Measurements from ENCODE around the gene OR10H1. TPM values are rescaled to one million over a fixed set of nuclear protein-coding genes. Genes with fewer than 3 reads are reported as not detected.

The OR10H1 gene
- total and polyA plus RNA-seq, 9 of the 15 experiments (the other 6 are each of a cell fraction or from before 2014, with no cell fraction given), result not detected

DNA sequence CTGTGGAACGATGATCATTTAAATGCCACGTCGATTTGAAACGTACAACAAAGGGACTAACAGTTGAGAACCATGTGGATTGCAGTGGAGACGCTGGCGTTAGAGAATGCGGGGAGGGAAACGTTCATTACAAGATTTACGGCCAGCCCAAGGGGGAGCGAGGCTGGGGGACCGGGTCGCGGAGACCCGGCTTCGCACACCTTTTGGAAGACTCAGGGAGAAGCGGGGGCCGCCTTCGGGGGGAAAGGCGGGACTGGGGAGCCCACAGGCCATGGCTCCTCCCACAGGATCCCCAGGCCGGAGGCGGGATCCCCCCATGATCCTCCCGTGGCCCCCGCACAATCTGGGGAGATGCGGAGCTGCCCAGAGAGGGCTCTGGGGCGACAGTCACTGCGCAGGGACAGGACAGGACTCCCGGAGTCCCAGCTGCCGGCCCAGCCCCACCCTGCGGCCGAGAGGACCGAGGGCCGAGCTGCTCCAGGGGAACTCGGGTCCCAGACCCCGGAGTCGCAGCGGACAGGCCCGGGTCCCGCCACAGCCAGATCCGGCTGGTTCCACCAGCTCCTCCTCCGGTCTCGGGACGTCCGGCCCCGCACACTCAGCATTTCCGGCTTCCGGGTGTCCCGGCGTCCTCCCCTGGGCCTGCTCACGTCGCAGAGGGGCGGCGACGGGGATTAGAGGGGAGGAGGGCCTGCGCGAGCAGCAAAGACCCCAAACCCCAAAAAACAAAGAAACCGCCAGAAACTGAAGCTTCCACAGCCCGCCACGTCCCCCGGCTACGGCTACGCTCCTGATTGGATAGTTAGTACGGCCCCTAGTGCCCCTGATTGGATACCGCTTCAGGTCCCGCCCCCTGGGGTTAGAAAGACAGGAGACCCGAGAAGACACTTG lies 21.1 kb upstream of the OR10H1 start (continued):
- TF ChIP-seq, protein P1, sequence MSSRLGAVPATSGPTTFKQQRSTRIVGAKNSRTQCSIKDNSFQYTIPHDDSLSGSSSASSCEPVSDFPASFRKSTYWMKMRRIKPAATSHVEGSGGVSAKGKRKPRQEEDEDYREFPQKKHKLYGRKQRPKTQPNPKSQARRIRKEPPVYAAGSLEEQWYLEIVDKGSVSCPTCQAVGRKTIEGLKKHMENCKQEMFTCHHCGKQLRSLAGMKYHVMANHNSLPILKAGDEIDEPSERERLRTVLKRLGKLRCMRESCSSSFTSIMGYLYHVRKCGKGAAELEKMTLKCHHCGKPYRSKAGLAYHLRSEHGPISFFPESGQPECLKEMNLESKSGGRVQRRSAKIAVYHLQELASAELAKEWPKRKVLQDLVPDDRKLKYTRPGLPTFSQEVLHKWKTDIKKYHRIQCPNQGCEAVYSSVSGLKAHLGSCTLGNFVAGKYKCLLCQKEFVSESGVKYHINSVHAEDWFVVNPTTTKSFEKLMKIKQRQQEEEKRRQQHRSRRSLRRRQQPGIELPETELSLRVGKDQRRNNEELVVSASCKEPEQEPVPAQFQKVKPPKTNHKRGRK (tag; IDR thresholded peaks at IDR 0.05), result no peak
- TF ChIP-seq ZNF780A (CRISPR knock-in tag; IDR thresholded peaks at IDR 0.05) (peak; percentile 88; the same call in 1 of the 2 replicates), DIDO1 (tag; IDR thresholded peaks at IDR 0.05; ENCODE audit: low read depth) (no peak), CHD4 (IDR thresholded peaks at IDR 0.05; ENCODE audit: insufficient read depth, insufficient replicate concordance, low read depth, low read length, poor library complexity, severe bottlenecking) (no peak), DMBX1 (CRISPR knock-in tag; IDR thresholded peaks at IDR 0.05; ENCODE audit: borderline replicate concordance) (no peak), HOXB6 (CRISPR knock-in tag; IDR thresholded peaks at IDR 0.05; ENCODE audit: borderline replicate concordance) (no peak), ZNF143 (CRISPR knock-in tag; IDR thresholded peaks at IDR 0.05) (no peak), IRF2 (CRISPR knock-in tag; IDR thresholded peaks at IDR 0.05) (no peak), RB1 (IDR thresholded peaks at IDR 0.05; ENCODE audit: low read depth) (no peak; the same call in none of the 2 replicates), NFIC (IDR thresholded peaks at IDR 0.05) (peak; percentile 22; the same call in 1 of the 2 replicates), CBX1 (IDR thresholded peaks at IDR 0.05; ENCODE audit: low read depth) (peak; percentile 96), ZEB2 (IDR thresholded peaks at IDR 0.05) (peak; percentile 61), ARNT (IDR thresholded peaks at IDR 0.05) (no peak), SIRT6 (IDR thresholded peaks at IDR 0.05; ENCODE audit: low read depth, low read length) (no peak), RFX5 (IDR thresholded peaks at IDR 0.05; ENCODE audit: low read depth, low read length) (no peak), ZNF263 (CRISPR knock-in tag; IDR thresholded peaks at IDR 0.05; ENCODE audit: borderline replicate concordance) (no peak), ZNF778 (CRISPR knock-in tag; IDR thresholded peaks at IDR 0.05) (no peak)
- TF ChIP-seq, protein P2, sequence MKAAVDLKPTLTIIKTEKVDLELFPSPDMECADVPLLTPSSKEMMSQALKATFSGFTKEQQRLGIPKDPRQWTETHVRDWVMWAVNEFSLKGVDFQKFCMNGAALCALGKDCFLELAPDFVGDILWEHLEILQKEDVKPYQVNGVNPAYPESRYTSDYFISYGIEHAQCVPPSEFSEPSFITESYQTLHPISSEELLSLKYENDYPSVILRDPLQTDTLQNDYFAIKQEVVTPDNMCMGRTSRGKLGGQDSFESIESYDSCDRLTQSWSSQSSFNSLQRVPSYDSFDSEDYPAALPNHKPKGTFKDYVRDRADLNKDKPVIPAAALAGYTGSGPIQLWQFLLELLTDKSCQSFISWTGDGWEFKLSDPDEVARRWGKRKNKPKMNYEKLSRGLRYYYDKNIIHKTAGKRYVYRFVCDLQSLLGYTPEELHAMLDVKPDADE (conservative IDR thresholded peaks at IDR 0.05; ENCODE audit: control insufficient read depth, low read depth, low read length), result peak; percentile 47
- TF ChIP-seq, protein P3, sequence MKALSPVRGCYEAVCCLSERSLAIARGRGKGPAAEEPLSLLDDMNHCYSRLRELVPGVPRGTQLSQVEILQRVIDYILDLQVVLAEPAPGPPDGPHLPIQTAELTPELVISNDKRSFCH (CRISPR knock-in tag; IDR thresholded peaks at IDR 0.05), result no peak
- TF ChIP-seq, protein P3 (tag; IDR thresholded peaks at IDR 0.05), result no peak
- TF ChIP-seq, protein P4, sequence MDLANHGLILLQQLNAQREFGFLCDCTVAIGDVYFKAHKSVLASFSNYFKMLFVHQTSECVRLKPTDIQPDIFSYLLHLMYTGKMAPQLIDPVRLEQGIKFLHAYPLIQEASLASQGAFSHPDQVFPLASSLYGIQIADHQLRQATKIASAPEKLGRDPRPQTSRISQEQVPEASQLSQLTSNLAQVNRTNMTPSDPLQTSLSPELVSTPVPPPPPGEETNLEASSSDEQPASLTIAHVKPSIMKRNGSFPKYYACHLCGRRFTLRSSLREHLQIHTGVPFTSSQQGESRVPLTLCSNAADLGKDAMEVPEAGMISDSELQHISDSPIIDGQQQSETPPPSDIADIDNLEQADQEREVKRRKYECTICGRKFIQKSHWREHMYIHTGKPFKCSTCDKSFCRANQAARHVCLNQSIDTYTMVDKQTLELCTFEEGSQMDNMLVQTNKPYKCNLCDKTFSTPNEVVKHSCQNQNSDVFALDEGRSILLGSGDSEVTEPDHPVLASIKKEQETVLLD (IDR thresholded peaks at IDR 0.05), result no peak
- TF ChIP-seq, protein P5, sequence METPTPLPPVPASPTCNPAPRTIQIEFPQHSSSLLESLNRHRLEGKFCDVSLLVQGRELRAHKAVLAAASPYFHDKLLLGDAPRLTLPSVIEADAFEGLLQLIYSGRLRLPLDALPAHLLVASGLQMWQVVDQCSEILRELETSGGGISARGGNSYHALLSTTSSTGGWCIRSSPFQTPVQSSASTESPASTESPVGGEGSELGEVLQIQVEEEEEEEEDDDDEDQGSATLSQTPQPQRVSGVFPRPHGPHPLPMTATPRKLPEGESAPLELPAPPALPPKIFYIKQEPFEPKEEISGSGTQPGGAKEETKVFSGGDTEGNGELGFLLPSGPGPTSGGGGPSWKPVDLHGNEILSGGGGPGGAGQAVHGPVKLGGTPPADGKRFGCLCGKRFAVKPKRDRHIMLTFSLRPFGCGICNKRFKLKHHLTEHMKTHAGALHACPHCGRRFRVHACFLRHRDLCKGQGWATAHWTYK (CRISPR knock-in tag; IDR thresholded peaks at IDR 0.05), result peak; percentile 94
